ENCODE data around the gene ADARB1. TPM values are rescaled to one million over a fixed set of nuclear protein-coding genes. Genes with fewer than 3 reads are reported as not detected.

The ADARB1 gene
- total RNA-seq, 2 experiments from 2014 or later: 27.5 to 28.6 TPM

- peaks cover 11% of the 10 kb centered on the region for H3K36me3 Mint-ChIP-seq (ENCODE audit: low read depth)
- H3K4me3 Mint-ChIP-seq: no peak overlapping the region
- ChIA-PET CTCF (no interaction called here), POLR2A (no interaction called here)
- DNase-seq: no peak
- Histone ChIP-seq H3K36me3 (ENCODE audit: insufficient read depth, low read length) (peaks cover 11% of the 10 kb centered on the region), H3K9me3 (ENCODE audit: control insufficient read depth in 1 of 2, insufficient read depth in 1 of 2, low read length in 2 of 2) (no peaks in the 10 kb centered on the region), H3K4me3 (ENCODE audit: low read length) (no peak overlapping the region), H3K4me1 (ENCODE audit: insufficient read depth, low read length) (peaks cover 18% of the 10 kb centered on the region), H3K27me3 (ENCODE audit: control insufficient read depth in 1 of 2, insufficient read depth in 2 of 2, low read length in 2 of 2) (no peaks in the 10 kb centered on the region), H3K27ac (ENCODE audit: low read depth in 1 of 2, low read length in 2 of 2) (no peak overlapping the region)
- peaks cover 41% of the 10 kb centered on the region for H3K4me1 Mint-ChIP-seq (ENCODE audit: low read depth)
- ATAC-seq (ENCODE audit: poor library complexity): no peak
- no peaks in the 10 kb centered on the region for H3K27me3 Mint-ChIP-seq
- TF ChIP-seq CTCF (IDR thresholded peaks at IDR 0.05): no peak
- intact Hi-C loops (cut with DNase I, micrococcal nuclease): no loop called here
- no peak overlapping the region for H3K27ac Mint-ChIP-seq
- H3K9me3 Mint-ChIP-seq: no peaks in the 10 kb centered on the region
Observed at GRCh38 chr21:45166931-45167330, 92.6 kb downstream of the ADARB1 start.

- DNase-seq: no peak
- H3K9me3 ChIP-seq (ENCODE audit: control insufficient read depth in 1 of 2, insufficient read depth in 1 of 2, low read length in 2 of 2): no peaks in the 10 kb centered on the region
- no peak for TF ChIP-seq CTCF (IDR thresholded peaks at IDR 0.05)
- ChIA-PET CTCF (no interaction called here), POLR2A (no interaction called here)
- no peak for ATAC-seq (ENCODE audit: poor library complexity)
- no peak overlapping the region for H3K4me3 ChIP-seq (ENCODE audit: low read length)
- Mint-ChIP-seq H3K27me3 (no peaks in the 10 kb centered on the region), H3K27ac (no peak overlapping the region), H3K9me3 (no peaks in the 10 kb centered on the region), H3K4me3 (no peak overlapping the region), H3K36me3 (ENCODE audit: low read depth) (peaks cover 20% of the 10 kb centered on the region), H3K4me1 (ENCODE audit: low read depth) (peaks cover 44% of the 10 kb centered on the region)
- peaks cover 18% of the 10 kb centered on the region for H3K4me1 ChIP-seq (ENCODE audit: insufficient read depth, low read length)
- peaks cover 11% of the 10 kb centered on the region for H3K36me3 ChIP-seq (ENCODE audit: insufficient read depth, low read length)
- no peaks in the 10 kb centered on the region for H3K27me3 ChIP-seq (ENCODE audit: control insufficient read depth in 1 of 2, insufficient read depth in 2 of 2, low read length in 2 of 2)
- H3K27ac ChIP-seq (ENCODE audit: low read depth in 1 of 2, low read length in 2 of 2): no peak overlapping the region
- intact Hi-C loops (cut with DNase I, micrococcal nuclease): no loop called here
Observed at GRCh38 chr21:45167796-45168222, 93.4 kb downstream of the ADARB1 start.

GRCh38 chr21:45168522-45168921 lies 94.1 kb downstream of the ADARB1 start:
- intact Hi-C loops (cut with DNase I, micrococcal nuclease): no loop called here
- H3K4me1 ChIP-seq (ENCODE audit: insufficient read depth, low read length): peaks cover 18% of the 10 kb centered on the region
- H3K27me3 Mint-ChIP-seq: no peaks in the 10 kb centered on the region
- H3K4me3 ChIP-seq (ENCODE audit: low read length): no peak overlapping the region
- ChIA-PET POLR2A (no interaction called here), CTCF (no interaction called here)
- H3K36me3 ChIP-seq (ENCODE audit: insufficient read depth, low read length): peaks cover 10% of the 10 kb centered on the region
- H3K27ac Mint-ChIP-seq: peak overlapping the region; percentile 32
- H3K9me3 ChIP-seq (ENCODE audit: control insufficient read depth in 1 of 2, insufficient read depth in 1 of 2, low read length in 2 of 2): no peaks in the 10 kb centered on the region
- DNase-seq: no peak
- H3K4me1 Mint-ChIP-seq (ENCODE audit: low read depth): peaks cover 44% of the 10 kb centered on the region
- no peak overlapping the region for H3K27ac ChIP-seq (ENCODE audit: low read depth in 1 of 2, low read length in 2 of 2)
- no peak overlapping the region for H3K4me3 Mint-ChIP-seq
- ATAC-seq (ENCODE audit: poor library complexity): no peak
- no peaks in the 10 kb centered on the region for H3K27me3 ChIP-seq (ENCODE audit: control insufficient read depth in 1 of 2, insufficient read depth in 2 of 2, low read length in 2 of 2)
- peaks cover 27% of the 10 kb centered on the region for H3K36me3 Mint-ChIP-seq (ENCODE audit: low read depth)
- H3K9me3 Mint-ChIP-seq: no peaks in the 10 kb centered on the region
- no peak for TF ChIP-seq CTCF (IDR thresholded peaks at IDR 0.05)

All from CD4-positive, alpha-beta T cell (primary cell).